ENCODE data around the gene DDX59.

DDX59 gene

GRCh38 chr1:200671235-200671786 is 1.6 kb upstream of the DDX59 start:
- no peak for DNase-seq (ENCODE audit: low read depth in 1 of 2, low spot score in 1 of 2)

GRCh38 chr1:200670242-200671118 is 773 bp upstream of the DDX59 start:
- DNase-seq (ENCODE audit: low read depth in 1 of 2, low spot score in 1 of 2) = no peak

GRCh38 chr1:200668514-200669313 is 993 bp downstream of the DDX59 start:
- DNase-seq (ENCODE audit: low read depth in 1 of 2, low spot score in 1 of 2) = no peak

GRCh38 chr1:200666309-200666708 is 3.4 kb downstream of the DDX59 start:
- DNase-seq (ENCODE audit: low read depth in 1 of 2, low spot score in 1 of 2) = no peak

- no peak for DNase-seq (ENCODE audit: low read depth in 1 of 2, low spot score in 1 of 2)
Measured at GRCh38 chr1:200665861-200666260, 3.8 kb downstream of the DDX59 start.

- DNase-seq (ENCODE audit: low read depth in 1 of 2, low spot score in 1 of 2) = no peak
Measured at GRCh38 chr1:200660719-200661118, 9.0 kb downstream of the DDX59 start.

GRCh38 chr1:200659269-200659668 is 10.4 kb downstream of the DDX59 start:
- no peak for DNase-seq (ENCODE audit: low read depth in 1 of 2, low spot score in 1 of 2)

- DNase-seq (ENCODE audit: low read depth in 1 of 2, low spot score in 1 of 2) = no peak
Measured at GRCh38 chr1:200658037-200658818, 11.5 kb downstream of the DDX59 start.

GRCh38 chr1:200654660-200655059 is 15.0 kb downstream of the DDX59 start:
- DNase-seq (ENCODE audit: low read depth in 1 of 2, low spot score in 1 of 2) = no peak

- no peak for DNase-seq (ENCODE audit: low read depth in 1 of 2, low spot score in 1 of 2)
Measured at GRCh38 chr1:200653022-200653462, 16.7 kb downstream of the DDX59 start.

GRCh38 chr1:200652378-200652777 is 17.3 kb downstream of the DDX59 start:
- no peak for DNase-seq (ENCODE audit: low read depth in 1 of 2, low spot score in 1 of 2)

GRCh38 chr1:200646515-200646914 is 23.2 kb downstream of the DDX59 start:
- DNase-seq (ENCODE audit: low read depth in 1 of 2, low spot score in 1 of 2) = no peak

GRCh38 chr1:200644021-200644420 is 25.7 kb downstream of the DDX59 start:
- no peak for DNase-seq (ENCODE audit: low read depth in 1 of 2, low spot score in 1 of 2)

- DNase-seq (ENCODE audit: low read depth in 1 of 2, low spot score in 1 of 2) = no peak
Measured at GRCh38 chr1:200642481-200642880, 27.2 kb downstream of the DDX59 start.

- DNase-seq (ENCODE audit: low read depth in 1 of 2, low spot score in 1 of 2) = no peak
Measured at GRCh38 chr1:200640963-200641401, 28.7 kb downstream of the DDX59 start.

GRCh38 chr1:200640373-200640962 is 29.2 kb downstream of the DDX59 start:
- no peak for DNase-seq (ENCODE audit: low read depth in 1 of 2, low spot score in 1 of 2)

- no peak for DNase-seq (ENCODE audit: low read depth in 1 of 2, low spot score in 1 of 2)
Measured at GRCh38 chr1:200638073-200638472, 31.6 kb downstream of the DDX59 start.

- DNase-seq (ENCODE audit: low read depth in 1 of 2, low spot score in 1 of 2) = no peak
Measured at GRCh38 chr1:200636681-200637080, 33.0 kb downstream of the DDX59 start.

- DNase-seq (ENCODE audit: low read depth in 1 of 2, low spot score in 1 of 2) = no peak
Measured at GRCh38 chr1:200634261-200635122, 35.2 kb downstream of the DDX59 start.

GRCh38 chr1:200631375-200631774 is 38.3 kb downstream of the DDX59 start:
- DNase-seq (ENCODE audit: low read depth in 1 of 2, low spot score in 1 of 2) = no peak

Measured in activated T-helper 1 cell treated with anti-CD3 and anti-CD28 coated beads, Interleukin-2, amount 50 U/mL, for 16 hours (primary cell).